HepG2 (cell line): ENCODE results near the gene CLASP2. TPM values are rescaled to one million over a fixed set of nuclear protein-coding genes. Genes with fewer than 3 reads are reported as not detected.

Source experiments
- ATAC-seq: fragments of 200-7000 bp; cut with Tn5 transposase; 3 replicates; pipeline ENCODE4 v1.9.1; 2020; ENCODE audit warnings: mild to moderate bottlenecking, moderate library complexity
- BruUV-seq: library from RNA; stranded (reverse); fragments of 400-500 nt; replicated peaks from 2 replicates; lab custom pipeline; 2021; lab: Mats Ljungman, UMichigan
- CTCF ChIA-PET: fragments of 300-600 bp; formaldehyde crosslinking; extraction: SDS; loops from one replicate; lab custom pipeline; 2021; ENCODE audit warnings: low total read pairs, inconsistent platforms, low intra/inter-chr PET ratio; lab: Yijun Ruan, JAX
- POLR2A ChIA-PET: fragments of 350-600 bp; sonication (Branson Sonifier 250); formaldehyde crosslinking; loops from one replicate; lab custom pipeline; 2020; ENCODE audit warnings: antibody characterized with exemption, inconsistent platforms; lab: Yijun Ruan, JAX
- DNase-seq: peaks from one replicate; pipeline ENCODE4 v3.0.0-alpha.2; 2015; ENCODE audit warnings: low spot score
- FAIRE-seq: peaks from 3 replicates; lab custom pipeline; 2011; peaks lifted over from hg19 to GRCh38; lab: Jason Lieb, UNC
- H2AFZ ChIP-seq: one replicate; pipeline ENCODE4 v1.6.1; 2011; ENCODE audit warnings: low read length, inconsistent platforms
- H3K27ac ChIP-seq: fragments of 300-600 bp; 3 replicates; pipeline ENCODE4 v1.8.0; 2011; ENCODE audit warnings: mixed run types, mild to moderate bottlenecking, mixed read lengths, low read length, inconsistent platforms; ENCODE audit not compliant: insufficient read depth; ENCODE audit errors: extremely low read length
- H3K27me3 ChIP-seq, 2 experiments: fragments of 200-600 bp in 1 of 2; 2 replicates in 1 of 2; 3 replicates in 1 of 2; pipeline versions ENCODE4 v1.6.0 to v1.8.0; 2011; ENCODE audit warnings: low read length in 2 of 2, mild to moderate bottlenecking in 2 of 2, moderate library complexity in 2 of 2, inconsistent platforms in 1 of 2; ENCODE audit not compliant: insufficient read depth in 2 of 2, control insufficient read depth in 1 of 2
- H3K36me3 ChIP-seq, 2 experiments: fragments of 200-600 bp in 1 of 2; replicated peaks in 1 of 2; 2 replicates in 1 of 2; 3 replicates in 1 of 2; pipeline versions ENCODE4 v1.5.1 to v1.8.0; 2011; ENCODE audit warnings: low read length in 2 of 2, inconsistent platforms in 1 of 2; ENCODE audit not compliant: insufficient read depth in 2 of 2, control insufficient read depth in 1 of 2
- H3K4me1 ChIP-seq: 2 replicates; pipeline ENCODE4 v1.5.1; 2012; ENCODE audit warnings: low read length, inconsistent platforms; ENCODE audit not compliant: insufficient read depth
- H3K4me2 ChIP-seq: 2 replicates; pipeline ENCODE4 v1.6.0; 2011; ENCODE audit warnings: low read depth, low read length, inconsistent platforms
- H3K4me3 ChIP-seq, 3 experiments: fragments of 200-600 bp in 1 of 3; sonication (generic), shearing (Covaris generic) in 1 of 3; replicated peaks in 1 of 3; 2 replicates each; pipeline ENCODE4 v1.5.1; 2011 to 2016; ENCODE audit warnings: low read length in 3 of 3, inconsistent platforms in 2 of 3, low read depth in 2 of 3, mild to moderate bottlenecking in 2 of 3, control low read depth in 1 of 3, mixed read lengths in 1 of 3; ENCODE audit not compliant: insufficient read depth in 1 of 3
- H3K79me2 ChIP-seq: one replicate; pipeline ENCODE4 v1.6.1; 2011; ENCODE audit warnings: low read length, inconsistent platforms; ENCODE audit not compliant: insufficient read depth
- H3K9ac ChIP-seq: 2 replicates; pipeline ENCODE4 v1.6.0; 2011; ENCODE audit warnings: mild to moderate bottlenecking, low read depth, low read length, inconsistent platforms; ENCODE audit not compliant: insufficient read depth
- H3K9me3 ChIP-seq: 2 replicates; pipeline ENCODE4 v1.5.1; 2012; ENCODE audit warnings: mild to moderate bottlenecking, low read length
- H4K20me1 ChIP-seq: 2 replicates; pipeline ENCODE4 v1.6.0; 2011; ENCODE audit warnings: inconsistent platforms, mild to moderate bottlenecking, low read length, moderate library complexity; ENCODE audit not compliant: insufficient read depth
- ATF3 ChIP-seq: sonication (generic); formaldehyde crosslinking; IDR thresholded peaks from 2 replicates; pipeline ENCODE4 v1.4.0; 2020; ENCODE audit warnings: missing genetic modification reagents
- CREBL2 ChIP-seq: sonication (generic); formaldehyde crosslinking; IDR thresholded peaks from 2 replicates; pipeline ENCODE4 v1.8.1; 2023; ENCODE audit warnings: missing genetic modification reagents, mild to moderate bottlenecking, borderline replicate concordance
- EZH2 ChIP-seq: conservative IDR thresholded peaks from 2 replicates; pipeline ENCODE4 v1.6.1; 2012; ENCODE audit warnings: mild to moderate bottlenecking, low read depth, low read length, moderate library complexity
- HNF1B ChIP-seq: sonication (generic); formaldehyde crosslinking; IDR thresholded peaks from 2 replicates; pipeline ENCODE4 v1.5.1; 2020; ENCODE audit warnings: mild to moderate bottlenecking, moderate library complexity, missing genetic modification reagents
- MNT ChIP-seq: fragments of 450-650 bp; IDR thresholded peaks from 2 replicates; pipeline ENCODE4 v1.6.1; 2016
- SNRNP70 ChIP-seq: fragments of 200-400 bp; formaldehyde crosslinking; IDR thresholded peaks from 2 replicates; pipeline ENCODE4 v1.6.1; 2017; ENCODE audit warnings: mild to moderate bottlenecking, low read depth, low read length, moderate library complexity
- SP2 ChIP-seq: sonication (generic); formaldehyde crosslinking; IDR thresholded peaks from 2 replicates; pipeline ENCODE4 v1.5.1; 2020; ENCODE audit warnings: mild to moderate bottlenecking, missing genetic modification reagents
- SP5 ChIP-seq: IDR thresholded peaks from 2 replicates; pipeline ENCODE4 v1.6.1; 2016; ENCODE audit warnings: low read depth, borderline replicate concordance
- ZNF784 ChIP-seq: sonication (generic); formaldehyde crosslinking; IDR thresholded peaks from 2 replicates; pipeline ENCODE4 v1.5.1; 2020; ENCODE audit warnings: missing genetic modification reagents, mild to moderate bottlenecking, borderline replicate concordance
- ZNF792 ChIP-seq: IDR thresholded peaks from 2 replicates; pipeline ENCODE4 v1.6.1; 2016
- WGBS: methylation state at CpG from one replicate; pipeline ENCODE4 v1.1.6; 2017; ENCODE audit warnings: low lambda C conversion rate; 5-methylcytosine and 5-hydroxymethylcytosine counted together
- in situ Hi-C: cut with HindIII; loops from 2 replicates; pipeline ENCODE4 v1.10.0; 2017; ENCODE audit warnings: low pct_unique_long_range_greater_than_20kb; ENCODE audit not compliant: extremely low pct_ligation_motif_present
- intact Hi-C: fragments of 100-400 bp; cut with micrococcal nuclease; formaldehyde crosslinking; loops from one replicate; pipeline ENCODE4 v1.10.0; 2022; ENCODE audit not compliant: unreplicated experiment
- polyA plus RNA-seq, 8 experiments: library from polyadenylated mRNA; depleted of rRNA in 3 of 8; stranded (reverse) in 7 of 8; unstranded in 1 of 8; fragments of >200 nt; fragmentation: Illumina TruSeq in 4 of 8; extraction: Trizol in 4 of 8; gene quantifications; 2 replicates each; pipeline versions ENCODE4 v1.2.1 to v1.2.3, GENCODE V29; 2011 to 2016; ENCODE audit warnings: low read depth in 4 of 8, missing spikeins in 1 of 8, mixed read lengths in 1 of 8; ENCODE audit not compliant: insufficient read depth in 1 of 8
- total RNA-seq, 5 experiments: library from RNA; depleted of rRNA; stranded (reverse); fragments of >200 nt; fragmentation: Illumina TruSeq; extraction: Trizol; gene quantifications; 2 replicates each; pipeline ENCODE4 v1.2.3, GENCODE V29; 2016; ENCODE audit warnings: low read depth in 1 of 5

The CLASP2 gene
- total and polyA plus RNA-seq, 2 of the 13 experiments (the other 11 are each of a cell fraction or from before 2014, with no cell fraction given), result 15.7 to 34.8 TPM

GRCh38 chr3:33644582-33644981, 73.5 kb downstream of the CLASP2 start:
- Histone ChIP-seq H3K36me3 (no peaks in the 10 kb centered on the region; a peak in 1 of 5 replicates), H3K9ac (no peak overlapping the region), H3K9me3 (no peaks in the 10 kb centered on the region), H3K79me2 (no peaks in the 10 kb centered on the region), H3K27ac (no peak overlapping the region), H3K4me1 (no peaks in the 10 kb centered on the region), H4K20me1 (no peaks in the 10 kb centered on the region), H3K27me3 (no peaks in the 10 kb centered on the region), H3K4me3 (no peak overlapping the region), H2AFZ (no peak overlapping the region), H3K4me2 (no peak overlapping the region)
- POLR2A ChIA-PET, result interaction anchor here (0.9 kb wide), 1 partner anchor 14 kb away, joined by 3 read pairs; no protein-coding TSS in a partner anchor
- 93% methylated on average over 4 of the region's 4 CpGs for WGBS
- FAIRE-seq (no peak), ATAC-seq (no peak), DNase-seq (no peak)
- CTCF ChIA-PET, result no interaction called here
- BruUV-seq, result no TSS peak
- in situ Hi-C loops (no loop called here), intact Hi-C loops (loop anchor here (10.0 kb wide), 1 partner anchor 1080 kb away; no protein-coding TSS in a partner anchor)
- TF ChIP-seq SP5 (CRISPR knock-in tag), result no peak
- TF ChIP-seq MNT, result no peak
- no peak for TF ChIP-seq ZNF792
- no peak for TF ChIP-seq SNRNP70
- no peak for TF ChIP-seq ATF3 (CRISPR knock-in tag)
- TF ChIP-seq SP2 (CRISPR knock-in tag), result no peak
- TF ChIP-seq HNF1B (CRISPR knock-in tag), result no peak
- TF ChIP-seq ZNF784 (CRISPR knock-in tag), result no peak
- no peak for TF ChIP-seq CREBL2
- TF ChIP-seq EZH2, result no peak
